ENCODE data around the gene TRMO.

The TRMO gene

GRCh38 chr9:97919217-97919813, 3.0 kb downstream of the TRMO start:
- no peak for TF ChIP-seq POLR2AphosphoS5 (IDR thresholded peaks at IDR 0.05; ENCODE audit: low read depth, low read length)
- no peak for TF ChIP-seq TAF1 (IDR thresholded peaks at IDR 0.05; ENCODE audit: borderline replicate concordance, insufficient read depth, low read length)
- no peak for TF ChIP-seq SIN3A (IDR thresholded peaks at IDR 0.05; ENCODE audit: borderline replicate concordance, insufficient read depth, low read length)
- no peak for TF ChIP-seq REST (IDR thresholded peaks at IDR 0.05; ENCODE audit: insufficient read depth in 1 of 2, low read depth in 2 of 2, low read length in 2 of 2)

- no peak for TF ChIP-seq SIN3A (IDR thresholded peaks at IDR 0.05; ENCODE audit: borderline replicate concordance, insufficient read depth, low read length)
- TF ChIP-seq REST (IDR thresholded peaks at IDR 0.05; ENCODE audit: insufficient read depth in 1 of 2, low read depth in 2 of 2, low read length in 2 of 2): no peak
- no peak for TF ChIP-seq FOXP2 (optimal IDR thresholded peaks at IDR 0.05; ENCODE audit: borderline replicate concordance, extremely low read depth, extremely low read length, insufficient read depth)
- TF ChIP-seq POLR2AphosphoS5 (IDR thresholded peaks at IDR 0.05; ENCODE audit: low read depth, low read length): no peak
- TF ChIP-seq TAF1 (IDR thresholded peaks at IDR 0.05; ENCODE audit: borderline replicate concordance, insufficient read depth, low read length): no peak
Measured at GRCh38 chr9:97918611-97919010, 3.7 kb downstream of the TRMO start.

GRCh38 chr9:97911970-97912369, 10.3 kb downstream of the TRMO start:
- TF ChIP-seq SIN3A (IDR thresholded peaks at IDR 0.05; ENCODE audit: borderline replicate concordance, insufficient read depth, low read length) (no peak), POLR2AphosphoS5 (IDR thresholded peaks at IDR 0.05; ENCODE audit: low read depth, low read length) (no peak), TAF1 (IDR thresholded peaks at IDR 0.05; ENCODE audit: borderline replicate concordance, insufficient read depth, low read length) (no peak), REST (IDR thresholded peaks at IDR 0.05; ENCODE audit: insufficient read depth in 1 of 2, low read depth in 2 of 2, low read length in 2 of 2) (no peak), FOXP2 (optimal IDR thresholded peaks at IDR 0.05; ENCODE audit: borderline replicate concordance, extremely low read depth, extremely low read length, insufficient read depth) (no peak)

GRCh38 chr9:97911528-97911927, 10.8 kb downstream of the TRMO start:
- no peak for TF ChIP-seq POLR2AphosphoS5 (IDR thresholded peaks at IDR 0.05; ENCODE audit: low read depth, low read length)
- TF ChIP-seq TAF1 (IDR thresholded peaks at IDR 0.05; ENCODE audit: borderline replicate concordance, insufficient read depth, low read length): no peak
- no peak for TF ChIP-seq REST (IDR thresholded peaks at IDR 0.05; ENCODE audit: insufficient read depth in 1 of 2, low read depth in 2 of 2, low read length in 2 of 2)
- TF ChIP-seq FOXP2 (optimal IDR thresholded peaks at IDR 0.05; ENCODE audit: borderline replicate concordance, extremely low read depth, extremely low read length, insufficient read depth): no peak
- TF ChIP-seq SIN3A (IDR thresholded peaks at IDR 0.05; ENCODE audit: borderline replicate concordance, insufficient read depth, low read length): no peak

GRCh38 chr9:97910357-97910756, 11.9 kb downstream of the TRMO start:
- TF ChIP-seq FOXP2 (optimal IDR thresholded peaks at IDR 0.05; ENCODE audit: borderline replicate concordance, extremely low read depth, extremely low read length, insufficient read depth): no peak
- TF ChIP-seq REST (IDR thresholded peaks at IDR 0.05; ENCODE audit: insufficient read depth in 1 of 2, low read depth in 2 of 2, low read length in 2 of 2): no peak
- TF ChIP-seq TAF1 (IDR thresholded peaks at IDR 0.05; ENCODE audit: borderline replicate concordance, insufficient read depth, low read length): no peak
- TF ChIP-seq SIN3A (IDR thresholded peaks at IDR 0.05; ENCODE audit: borderline replicate concordance, insufficient read depth, low read length): no peak
- no peak for TF ChIP-seq POLR2AphosphoS5 (IDR thresholded peaks at IDR 0.05; ENCODE audit: low read depth, low read length)
